ENCODE measurements around the gene GPATCH1. TPM values are rescaled to one million over a fixed set of nuclear protein-coding genes. Genes with fewer than 3 reads are reported as not detected.
A peak's percentile ranks its signal among the peaks of the same experiment; 100 is the strongest.

GPATCH1 gene
- total and polyA plus RNA-seq, 9 of the 15 experiments (the other 6 are each of a cell fraction or from before 2014, with no cell fraction given) = 3.7 to 9.7 (median 7.7) TPM

DNA sequence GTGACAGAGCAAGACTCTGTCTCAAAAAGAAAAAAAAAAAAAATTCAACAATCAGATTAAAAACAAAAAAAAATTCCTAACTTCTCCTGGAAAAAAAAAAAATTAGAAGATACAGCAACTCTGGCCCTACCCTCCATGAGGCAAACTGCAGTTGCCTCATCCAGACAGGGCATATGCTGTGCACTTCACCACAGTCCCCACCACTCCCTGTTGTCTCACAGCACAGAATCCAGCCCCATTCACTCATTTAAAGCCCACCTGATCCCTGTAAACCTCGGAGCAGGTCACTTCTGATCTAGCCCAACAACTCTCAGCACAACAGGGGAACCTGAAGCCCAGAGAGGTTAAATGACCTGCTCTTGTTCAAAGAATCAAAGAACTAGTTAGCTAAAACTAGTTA lies 41.2 kb upstream of the GPATCH1 start:
- ATAC-seq = peak; percentile 35; the same call in 1 of the 3 replicates
- ChIA-PET CTCF (ENCODE audit: low intra/inter-chr PET ratio) (no interaction called here), POLR2A (no interaction called here)
- BruUV-seq (replicated peaks) = no TSS peak
- Histone ChIP-seq H3K27ac (ENCODE audit: extremely low read depth, low read depth, low read length) (no peak overlapping the region), H3K9ac (ENCODE audit: insufficient read depth in 1 of 2, low read depth in 2 of 2, low read length in 2 of 2) (no peak overlapping the region), H3K9me1 (ENCODE audit: control insufficient read depth, insufficient read depth, low read length) (no peaks in the 10 kb centered on the region), H3K4me1 (replicated peaks in 1 of 2; ENCODE audit: control insufficient read depth in 2 of 2, insufficient read depth in 2 of 2, low read length in 2 of 2) (no peaks in the 10 kb centered on the region; a peak in 1 of 5 replicates), H3K79me2 (ENCODE audit: control insufficient read depth, insufficient read depth, low read length) (no peaks in the 10 kb centered on the region), H3K36me3 (ENCODE audit: control insufficient read depth, insufficient read depth, low read length) (no peaks in the 10 kb centered on the region), H3K4me2 (ENCODE audit: insufficient read depth, low read length) (no peak overlapping the region), H2AFZ (ENCODE audit: low read depth, low read length) (no peak overlapping the region), H3K4me3 (no peak overlapping the region), H4K20me1 (replicated peaks; ENCODE audit: control insufficient read depth, insufficient read depth, low read length) (no peaks in the 10 kb centered on the region), H3K27me3 (ENCODE audit: control insufficient read depth in 2 of 2, insufficient read depth in 2 of 2, low read length in 2 of 2) (no peaks in the 10 kb centered on the region), H3K9me3 (replicated peaks; ENCODE audit: control insufficient read depth, insufficient read depth, low read depth, low read length) (no peaks in the 10 kb centered on the region)
- intact Hi-C loops (cut with micrococcal nuclease) = no loop called here
- 71% methylated on average over 1 of the region's 1 CpG for WGBS (ENCODE audit: insufficient coverage, low coverage, missing lambda C conversion rate)
- FAIRE-seq = no peak
- DNase-seq (ENCODE audit: extremely low read depth in 1 of 4, low spot score in 3 of 4) = no peak
- in situ Hi-C loops (cut with MboI) = no loop called here
- TF ChIP-seq ZNF174 (CRISPR knock-in tag; IDR thresholded peaks at IDR 0.05) (no peak), RB1 (IDR thresholded peaks at IDR 0.05; ENCODE audit: low read depth) (no peak), ZFP36 (IDR thresholded peaks at IDR 0.05; ENCODE audit: low read depth, low read length, partially characterized antibody) (peak; percentile 72), GATA2 (CRISPR knock-in tag; IDR thresholded peaks at IDR 0.05) (no peak), CBX8 (IDR thresholded peaks at IDR 0.05; ENCODE audit: borderline replicate concordance, extremely low read depth, low read depth, low read length, poor library complexity, severe bottlenecking) (no peak), BRD4 (IDR thresholded peaks at IDR 0.05) (no peak), BCOR (IDR thresholded peaks at IDR 0.05) (peak; percentile 36; the same call in 1 of the 2 replicates), SMARCA5 (IDR thresholded peaks at IDR 0.05) (0 out of 2 replicates have a peak, but pooled peaks have one; percentile 64), RBM25 (IDR thresholded peaks at IDR 0.05; ENCODE audit: low read depth, low read length, severe bottlenecking) (peak; percentile 26)
- TF ChIP-seq, protein P1, sequence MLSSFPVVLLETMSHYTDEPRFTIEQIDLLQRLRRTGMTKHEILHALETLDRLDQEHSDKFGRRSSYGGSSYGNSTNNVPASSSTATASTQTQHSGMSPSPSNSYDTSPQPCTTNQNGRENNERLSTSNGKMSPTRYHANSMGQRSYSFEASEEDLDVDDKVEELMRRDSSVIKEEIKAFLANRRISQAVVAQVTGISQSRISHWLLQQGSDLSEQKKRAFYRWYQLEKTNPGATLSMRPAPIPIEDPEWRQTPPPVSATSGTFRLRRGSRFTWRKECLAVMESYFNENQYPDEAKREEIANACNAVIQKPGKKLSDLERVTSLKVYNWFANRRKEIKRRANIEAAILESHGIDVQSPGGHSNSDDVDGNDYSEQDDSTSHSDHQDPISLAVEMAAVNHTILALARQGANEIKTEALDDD (IDR thresholded peaks at IDR 0.05) = 0 out of 2 replicates have a peak, but pooled peaks have one; percentile 66

Data from K562 (cell line).